Renal cortex interstitium (tissue), 11 donors: ENCODE measurements around the gene AKIRIN2. TPM values are rescaled to one million over a fixed set of nuclear protein-coding genes. Genes with fewer than 3 reads are reported as not detected.
"Not testable (repeated sequence)": the region's sequence is repeated elsewhere in the genome, so short reads cannot be mapped to it uniquely, and the experiment has no call there.

ENCODE experiments used
- DNase-seq, 11 donors: peaks; one replicate each; pipeline ENCODE4 v3.0.0-alpha.2; 2013; ENCODE audit warnings: low read depth in 9 of 11, low spot score in 4 of 11; ENCODE audit errors: extremely low read depth in 1 of 11
- polyA plus RNA-seq, 3 donors: library from polyadenylated mRNA; unstranded; fragments of 120-200 nt; gene quantifications; one replicate each; pipeline ENCODE4 v1.2.1, GENCODE V29; 2013; ENCODE audit not compliant: insufficient read length in 3 of 3

The AKIRIN2 gene
- polyA plus RNA-seq, 3 donors: 68.4 to 70.8 (median 70.6) TPM

DNA sequence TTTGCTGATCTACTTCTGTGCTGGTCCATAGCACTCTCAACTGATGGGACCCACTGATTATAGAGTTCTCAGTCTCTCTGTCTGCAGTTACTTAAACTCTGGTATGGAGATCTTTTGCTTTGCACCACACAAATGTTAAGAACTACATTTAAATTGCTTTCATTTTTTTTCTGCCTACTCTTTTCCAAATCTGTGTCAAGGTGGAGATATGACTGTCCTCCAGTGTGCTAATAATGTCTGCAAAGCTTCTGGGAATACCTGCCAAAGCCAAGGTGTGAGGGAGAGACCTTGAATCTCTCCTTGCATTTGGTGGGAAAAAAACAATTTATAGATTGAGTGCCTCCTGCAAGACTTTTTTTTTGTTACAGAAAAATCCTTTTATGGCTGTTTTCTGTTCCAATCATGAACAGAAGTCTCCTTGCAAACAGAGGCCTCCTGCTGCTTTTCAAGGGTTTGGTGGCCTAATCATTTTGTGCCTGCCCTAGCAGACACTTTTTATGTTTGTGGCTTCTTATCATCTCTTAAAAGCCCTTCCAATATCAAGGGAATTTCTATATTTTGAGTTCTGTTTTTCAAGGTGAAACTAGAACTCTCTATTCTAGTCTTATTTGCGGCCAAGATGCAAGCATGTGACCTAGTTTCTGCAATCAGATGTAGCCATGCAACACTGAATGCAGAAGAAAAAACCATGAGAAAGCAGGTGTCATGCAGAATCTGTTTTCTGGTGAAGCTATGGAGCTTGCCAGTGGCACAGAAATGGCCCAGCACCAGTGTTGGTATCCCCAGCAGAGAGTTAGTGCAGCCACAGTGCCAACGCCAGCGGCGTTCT is 23.2 kb upstream of the AKIRIN2 start:
- no peak for DNase-seq

DNA sequence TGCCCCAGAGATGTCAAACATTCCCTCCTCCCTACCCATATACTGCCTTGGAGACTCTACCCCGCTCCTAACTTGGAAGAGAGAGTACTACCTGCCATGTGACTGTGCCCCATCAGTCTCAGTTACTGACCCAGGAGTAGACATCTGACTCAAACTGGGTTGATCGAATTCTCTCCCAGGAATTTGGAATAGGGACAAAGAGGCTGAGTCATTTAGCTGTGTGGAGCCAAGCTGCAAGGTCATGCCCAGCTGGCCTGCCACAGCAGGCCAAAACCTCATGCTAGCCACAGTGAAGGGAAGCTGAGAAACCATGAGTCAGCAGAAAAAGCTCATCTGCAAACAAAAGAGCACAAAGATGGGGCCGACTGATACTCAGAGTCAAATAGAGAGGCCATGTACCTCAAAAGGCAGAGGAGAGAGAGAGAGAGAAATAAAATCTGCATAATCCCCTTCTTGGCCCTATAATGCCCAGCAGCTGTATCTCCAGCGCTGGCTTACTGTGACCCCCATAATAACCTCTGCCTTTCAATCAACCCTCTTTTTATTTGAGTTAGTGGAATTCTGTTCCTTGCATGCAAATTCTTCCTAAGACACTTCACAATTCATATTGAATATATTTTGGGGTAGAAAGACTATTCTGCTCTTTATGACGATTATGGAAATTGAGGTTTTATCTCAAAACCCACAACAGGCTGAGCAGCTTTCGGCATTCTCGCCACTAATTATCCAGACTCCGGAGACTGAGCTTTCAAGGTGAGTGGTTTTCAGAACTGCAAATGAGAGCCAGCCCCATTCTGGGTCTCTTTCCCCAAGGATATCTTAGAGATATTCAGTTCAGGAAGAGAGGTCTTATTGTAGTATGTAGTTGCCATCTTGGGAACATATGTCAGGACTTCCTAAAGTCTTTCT is 21.4 kb upstream of the AKIRIN2 start:
- peak in 1 of 11 donors; percentile 28 for DNase-seq

DNA sequence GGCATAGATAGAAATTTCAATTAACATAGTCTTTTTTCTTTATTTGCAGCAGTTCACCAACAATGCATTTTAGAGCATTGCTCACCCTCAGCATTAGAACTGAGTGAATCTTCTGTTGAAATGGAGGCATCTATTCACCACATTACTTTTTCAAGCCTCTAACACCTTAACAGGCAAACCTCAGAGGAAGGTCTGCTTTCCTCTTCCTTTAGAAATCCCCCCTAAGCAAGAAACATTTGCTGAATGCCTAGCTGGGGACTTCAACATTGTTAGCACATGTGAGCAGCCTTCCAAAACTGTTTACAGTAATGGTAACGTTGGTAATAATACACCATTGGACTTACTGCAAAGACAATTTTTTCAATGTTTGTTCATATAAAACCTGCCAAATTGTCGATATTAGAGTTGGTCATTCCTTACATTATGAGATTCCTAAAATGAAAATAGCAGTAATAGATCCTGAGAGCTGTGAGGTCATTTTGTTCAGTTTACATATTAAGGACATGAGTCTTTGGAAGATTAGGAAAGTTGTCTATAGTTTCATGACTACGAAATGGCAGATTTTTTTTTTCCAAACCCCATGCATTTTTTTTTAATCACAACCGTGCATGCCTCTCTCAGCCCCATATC is 20.6 kb upstream of the AKIRIN2 start:
- no peak for DNase-seq

DNA sequence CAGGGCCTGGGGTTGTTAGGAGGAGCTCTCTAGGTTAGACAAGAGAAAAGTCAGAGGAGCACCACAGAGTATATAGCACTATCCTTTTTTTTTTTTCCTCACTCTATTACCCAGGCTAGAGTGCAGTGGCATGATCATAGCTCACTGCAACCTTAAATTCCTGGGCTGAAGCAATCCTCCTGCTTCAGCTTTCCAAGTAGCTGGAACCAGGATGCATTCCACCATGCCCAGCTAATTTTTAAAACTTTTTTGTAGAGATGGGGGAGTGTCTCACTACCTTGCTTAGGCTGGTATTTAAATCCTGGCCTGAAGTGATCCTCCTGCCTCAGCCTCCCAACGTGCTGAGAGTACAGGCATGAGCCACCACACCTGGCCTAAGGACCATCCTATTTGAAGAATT is 19.3 kb upstream of the AKIRIN2 start:
- no peak for DNase-seq

DNA sequence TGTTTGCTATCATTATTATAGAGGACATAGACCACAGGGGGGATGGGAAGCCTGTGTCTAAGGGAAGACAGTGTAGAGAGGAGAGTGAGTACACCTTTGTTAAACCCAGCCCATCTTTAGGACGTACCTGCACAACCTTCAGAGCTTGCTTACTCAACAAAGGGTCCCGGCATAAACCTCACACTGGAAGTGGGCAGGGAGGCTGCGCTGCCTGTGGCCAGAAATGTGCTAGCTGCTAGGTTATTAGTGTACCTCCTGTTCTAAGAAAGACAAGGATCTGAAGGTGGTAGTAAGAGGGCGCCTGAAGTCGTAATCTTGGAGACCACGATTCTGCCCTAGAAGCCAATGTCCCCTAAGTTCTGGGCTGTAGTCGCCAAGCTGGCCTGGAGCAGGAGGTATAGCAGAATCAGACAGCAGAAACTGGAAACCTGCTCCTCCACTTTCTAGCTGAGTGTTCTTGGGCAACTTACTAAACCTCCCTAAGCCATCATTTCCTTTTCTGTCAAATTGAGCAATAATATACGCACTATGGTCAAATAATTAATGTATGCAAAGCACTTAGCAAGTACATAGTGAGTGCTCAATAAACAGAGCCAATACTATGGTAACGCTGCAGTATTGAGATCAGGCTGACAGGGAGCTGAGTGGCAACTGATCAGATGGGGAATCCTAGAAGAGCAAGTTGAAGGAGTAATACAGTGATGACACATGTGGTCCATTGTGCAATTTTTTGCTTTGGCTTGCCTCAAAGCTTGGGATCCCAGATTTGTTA is 16.8 kb upstream of the AKIRIN2 start:
- no peak for DNase-seq

DNA sequence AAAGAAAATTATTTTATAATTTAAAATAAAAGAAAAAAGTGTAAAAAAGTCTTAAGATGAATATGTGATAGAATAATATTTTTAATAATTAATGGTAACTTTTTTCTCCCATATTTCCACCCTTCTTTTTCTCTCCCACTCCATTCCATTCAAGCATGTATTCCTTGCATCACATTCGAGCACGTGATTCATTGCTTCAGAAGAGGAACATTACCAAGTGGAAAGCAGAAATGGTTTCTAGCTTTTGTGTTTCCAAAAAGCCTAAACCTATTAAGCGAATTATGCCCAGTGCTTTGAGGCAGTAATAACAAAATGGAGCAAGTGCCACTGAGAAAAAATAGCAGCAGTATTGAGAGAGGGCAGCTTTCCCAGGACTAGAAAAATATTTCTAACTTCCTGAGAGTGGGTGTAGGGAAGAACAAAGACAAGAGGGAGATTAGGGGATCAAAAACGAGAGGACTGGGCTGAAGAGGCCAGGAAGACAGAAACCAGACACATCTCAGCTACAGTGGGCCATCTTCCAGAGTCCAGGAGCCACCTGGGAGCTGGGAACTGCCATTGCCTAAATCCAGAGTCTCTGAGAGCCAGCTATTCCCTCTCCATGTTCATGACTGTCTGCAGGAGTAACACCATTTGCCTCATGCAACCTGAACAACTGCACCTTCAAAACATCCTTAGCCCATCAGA is 15.0 kb upstream of the AKIRIN2 start:
- no peak for DNase-seq

DNA sequence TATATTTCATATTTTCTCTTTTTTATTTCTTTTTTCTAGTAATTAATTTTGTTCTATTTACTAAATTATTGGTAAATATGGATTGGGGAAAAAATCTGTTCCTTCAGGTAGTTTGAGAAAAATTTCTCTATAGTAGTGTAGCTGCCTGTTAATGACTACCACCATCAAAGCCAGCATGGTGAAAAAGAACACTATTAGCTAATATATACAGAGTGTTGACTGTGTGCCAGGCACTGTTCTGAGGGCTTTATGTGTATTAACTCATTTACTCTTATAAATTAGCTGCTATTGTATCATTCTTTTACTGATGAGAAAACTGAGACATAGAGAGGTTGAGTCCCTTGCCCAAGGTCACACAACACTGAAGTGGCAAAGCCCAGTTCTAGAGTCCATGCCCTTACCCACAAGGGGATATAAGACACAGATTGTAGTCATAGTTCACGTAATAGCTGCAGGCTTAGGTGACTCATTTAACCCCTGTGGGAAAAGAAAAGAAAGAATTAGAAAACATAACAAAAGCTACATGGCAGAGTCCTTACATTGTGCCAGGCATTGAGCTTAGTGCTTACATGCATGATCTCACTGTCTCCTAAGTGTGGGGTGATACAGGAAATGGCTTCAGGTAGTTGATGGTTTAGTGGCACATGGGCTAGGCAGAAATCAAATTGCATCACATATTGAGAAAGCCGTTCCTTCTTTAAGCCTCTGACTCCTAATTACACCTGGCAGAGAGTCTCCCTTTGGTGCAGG is 12.2 kb upstream of the AKIRIN2 start:
- no peak for DNase-seq

DNA sequence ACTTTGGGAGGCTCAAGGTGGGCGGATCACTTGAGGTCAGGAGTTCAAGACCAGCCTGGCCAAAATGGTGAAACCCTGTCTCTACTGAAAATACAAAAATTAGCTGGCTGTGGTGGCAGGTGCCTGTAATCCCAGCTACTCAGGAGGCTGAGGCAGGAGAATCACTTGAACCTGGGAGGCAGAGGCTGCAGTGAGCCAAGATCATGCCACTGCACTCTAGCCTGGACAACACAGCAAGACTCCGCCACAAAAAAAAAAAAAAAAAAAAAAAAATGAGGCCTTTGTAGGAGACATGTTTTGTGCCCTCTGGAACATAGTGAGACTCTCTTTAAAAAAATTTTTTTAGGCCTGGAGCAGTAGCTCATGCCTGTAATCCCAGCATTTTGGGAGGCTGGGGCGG is 10.7 kb upstream of the AKIRIN2 start:
- not testable (repeated sequence) for DNase-seq

DNA sequence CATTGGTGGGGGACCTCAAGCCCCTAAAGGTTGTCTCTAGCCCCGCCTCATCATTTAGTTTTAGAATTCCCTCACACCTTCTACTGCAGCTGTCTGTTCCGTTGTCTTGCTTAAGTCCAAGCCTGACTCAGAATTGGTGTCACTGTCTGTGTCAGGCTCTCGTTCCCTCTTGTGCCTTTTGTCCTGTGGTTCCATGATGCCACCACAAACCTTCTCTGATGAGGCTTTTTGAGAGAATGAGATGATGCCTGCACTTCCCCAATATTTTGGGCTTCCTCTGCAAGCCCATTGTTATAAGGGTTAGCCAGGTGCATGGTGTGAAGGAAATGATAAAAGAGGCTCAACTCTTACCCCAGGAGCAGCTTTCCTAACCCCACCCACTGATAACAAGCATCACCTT is 8.1 kb upstream of the AKIRIN2 start:
- no peak for DNase-seq

DNA sequence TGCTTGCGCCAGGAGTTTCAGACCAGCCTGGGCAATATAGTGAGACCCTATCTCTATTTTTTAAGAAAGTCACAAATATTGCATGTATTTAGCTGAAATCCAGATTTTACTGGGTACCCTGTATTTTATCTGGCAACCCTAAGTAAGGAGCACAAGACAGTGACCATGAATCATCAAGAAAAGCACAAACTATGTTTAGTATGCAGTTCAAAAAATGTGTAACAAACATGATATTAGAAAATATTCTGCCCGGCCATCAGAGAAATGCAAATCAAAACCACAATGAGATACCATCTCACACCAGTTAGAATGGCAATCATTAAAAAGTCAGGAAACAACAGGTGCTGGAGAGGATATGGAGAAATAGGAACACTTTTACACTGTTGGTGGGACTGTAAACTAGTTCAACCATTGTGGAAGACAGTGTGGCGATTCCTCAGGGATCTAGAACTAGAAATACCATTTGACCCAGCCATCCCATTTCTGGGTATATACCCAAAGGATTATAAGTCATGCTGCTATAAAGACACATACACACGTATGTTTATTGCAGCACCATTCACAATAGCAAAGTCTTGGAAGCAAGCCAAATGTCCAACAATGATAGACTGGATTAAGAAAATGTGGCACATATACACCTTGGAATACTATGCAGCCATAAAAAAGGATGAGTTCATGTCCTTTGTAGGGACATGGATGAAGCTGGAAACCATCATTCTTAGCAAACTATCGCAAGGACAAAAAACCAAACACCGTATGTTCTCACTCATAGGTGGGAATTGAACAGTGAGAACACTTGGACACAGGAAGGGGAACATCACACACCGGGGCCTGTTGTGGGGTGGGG is 6.8 kb upstream of the AKIRIN2 start:
- DNase-seq: not testable (repeated sequence)

DNA sequence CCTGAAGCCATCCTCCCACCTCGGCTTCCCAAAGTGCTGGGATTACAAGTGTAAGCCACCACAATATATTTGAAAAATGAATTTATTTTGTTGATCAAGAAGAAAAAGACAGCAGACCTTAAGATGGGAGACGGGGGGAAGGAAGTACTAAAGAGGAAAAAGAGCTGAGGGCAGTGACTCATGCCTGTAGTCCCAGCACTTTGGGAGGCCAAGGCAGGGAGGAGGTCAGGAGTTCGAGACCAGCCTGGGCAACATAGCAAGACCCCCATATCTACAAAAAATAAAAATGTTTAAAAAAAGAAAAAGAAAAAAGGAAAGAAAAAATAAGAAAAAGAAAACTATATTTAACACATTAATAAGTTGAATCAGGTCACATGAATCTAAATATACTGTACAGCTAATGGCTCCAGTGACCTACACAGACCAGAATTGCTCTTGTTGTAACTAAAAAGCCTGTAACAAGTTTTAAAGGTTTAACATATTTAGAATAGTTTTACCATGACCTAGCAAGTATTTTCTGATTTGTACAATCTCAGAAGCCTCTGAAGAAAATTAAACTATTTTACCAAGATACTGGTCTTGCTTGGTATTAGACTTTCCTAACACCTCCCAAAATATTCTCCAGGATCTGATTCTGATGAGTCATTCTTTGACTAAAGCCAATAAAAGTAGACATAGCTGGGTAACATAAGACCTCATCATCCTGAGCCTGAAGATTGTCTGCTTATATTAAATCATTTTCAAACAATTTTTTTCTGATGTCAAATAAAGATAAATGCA is 4.3 kb upstream of the AKIRIN2 start:
- DNase-seq: no peak

DNA sequence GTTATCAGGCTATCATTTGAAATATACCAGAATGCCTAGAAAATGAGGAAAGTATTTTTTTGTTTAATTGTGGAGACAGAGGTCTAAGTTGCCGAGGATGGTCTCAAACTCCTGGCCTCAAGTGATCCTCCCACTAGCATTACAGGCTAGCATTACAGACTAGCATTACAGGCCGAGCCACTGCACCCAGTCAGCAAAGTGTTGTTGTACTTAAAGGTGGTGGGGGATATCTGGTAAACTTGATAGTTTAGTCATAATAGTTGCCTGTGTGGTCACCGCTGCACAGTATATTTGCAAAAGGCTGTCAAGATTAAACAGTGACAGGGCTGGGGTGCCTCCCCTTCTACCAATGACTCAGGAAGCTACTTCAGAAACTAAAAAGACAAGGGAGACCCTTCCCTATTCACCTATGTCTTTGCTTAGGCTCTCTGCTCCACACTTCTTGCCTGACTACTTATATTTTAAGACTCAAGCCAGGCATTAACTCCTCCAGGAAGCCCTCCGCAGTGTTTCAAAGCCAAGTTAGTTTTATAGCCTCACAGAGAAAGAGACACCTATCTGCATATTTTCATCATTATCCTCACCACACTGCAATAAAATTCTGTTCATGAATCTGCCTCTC is 3.1 kb upstream of the AKIRIN2 start:
- DNase-seq: no peak

DNA sequence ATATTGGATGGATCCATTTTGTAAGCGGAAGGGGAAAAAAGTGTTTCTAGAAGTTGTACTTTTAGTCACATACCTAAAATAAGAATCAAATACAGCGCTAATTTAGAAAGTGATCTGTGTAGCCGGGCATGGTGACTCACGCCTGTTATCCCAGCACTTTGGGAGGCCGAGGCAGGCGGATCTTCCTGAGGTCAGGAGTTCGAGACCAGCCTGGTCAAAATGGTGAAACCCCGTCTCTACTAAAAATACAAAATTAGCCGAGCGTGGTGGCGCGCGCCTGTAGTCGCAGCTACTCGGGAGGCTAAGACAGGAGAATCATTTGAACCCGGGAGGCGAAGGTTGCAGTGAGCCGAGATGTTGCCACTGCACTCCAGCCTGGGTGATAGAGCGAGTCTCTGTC is 1.0 kb upstream of the AKIRIN2 start:
- DNase-seq: not testable (repeated sequence)

DNA sequence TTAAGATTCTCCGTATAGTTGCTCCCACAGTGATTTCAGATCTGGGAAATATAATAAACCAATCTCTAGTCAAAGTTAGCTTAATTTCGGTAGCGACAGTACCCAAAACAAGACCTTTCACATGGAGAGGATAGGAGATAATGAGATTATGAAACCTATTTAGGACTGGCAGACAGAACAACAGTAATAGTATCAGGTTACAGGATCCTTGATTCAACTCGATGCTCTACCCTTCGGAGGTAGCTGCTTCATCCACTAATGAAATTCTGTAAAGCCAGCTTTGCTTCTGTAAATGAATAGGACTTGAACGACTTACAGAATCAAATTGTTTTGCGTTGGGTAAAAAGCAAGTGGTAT is 534 bp upstream of the AKIRIN2 start:
- DNase-seq: peak in 1 of 11 donors; percentile 13

DNA sequence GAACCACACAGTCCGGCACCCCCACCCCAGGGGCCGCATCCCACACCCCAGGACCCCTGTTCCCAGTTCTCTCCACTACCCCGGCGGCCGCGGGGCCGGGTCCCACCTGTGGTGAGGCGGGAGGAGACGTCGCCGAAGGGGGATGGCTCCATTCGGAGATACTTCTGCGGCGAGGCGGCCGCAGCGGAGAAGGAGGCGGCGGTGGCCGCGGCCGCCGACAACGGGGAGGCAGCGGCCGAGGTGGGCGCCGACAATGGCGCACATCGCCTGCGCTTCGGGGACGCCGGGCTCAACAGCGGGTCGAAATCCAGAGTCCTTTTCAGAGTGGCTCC is 723 bp downstream of the AKIRIN2 start:
- DNase-seq: peak in 1 of 11 donors; percentile 11
